CD4-positive, alpha-beta T cell treated with Interleukin-4 for 1 hour (primary cell): ENCODE results near the gene AATK.

ENCODE experiments used
- DNase-seq, 2 donors: peaks; one replicate each; pipeline ENCODE4 v3.0.0-alpha.2; 2020 to 2022

AATK gene

DNA sequence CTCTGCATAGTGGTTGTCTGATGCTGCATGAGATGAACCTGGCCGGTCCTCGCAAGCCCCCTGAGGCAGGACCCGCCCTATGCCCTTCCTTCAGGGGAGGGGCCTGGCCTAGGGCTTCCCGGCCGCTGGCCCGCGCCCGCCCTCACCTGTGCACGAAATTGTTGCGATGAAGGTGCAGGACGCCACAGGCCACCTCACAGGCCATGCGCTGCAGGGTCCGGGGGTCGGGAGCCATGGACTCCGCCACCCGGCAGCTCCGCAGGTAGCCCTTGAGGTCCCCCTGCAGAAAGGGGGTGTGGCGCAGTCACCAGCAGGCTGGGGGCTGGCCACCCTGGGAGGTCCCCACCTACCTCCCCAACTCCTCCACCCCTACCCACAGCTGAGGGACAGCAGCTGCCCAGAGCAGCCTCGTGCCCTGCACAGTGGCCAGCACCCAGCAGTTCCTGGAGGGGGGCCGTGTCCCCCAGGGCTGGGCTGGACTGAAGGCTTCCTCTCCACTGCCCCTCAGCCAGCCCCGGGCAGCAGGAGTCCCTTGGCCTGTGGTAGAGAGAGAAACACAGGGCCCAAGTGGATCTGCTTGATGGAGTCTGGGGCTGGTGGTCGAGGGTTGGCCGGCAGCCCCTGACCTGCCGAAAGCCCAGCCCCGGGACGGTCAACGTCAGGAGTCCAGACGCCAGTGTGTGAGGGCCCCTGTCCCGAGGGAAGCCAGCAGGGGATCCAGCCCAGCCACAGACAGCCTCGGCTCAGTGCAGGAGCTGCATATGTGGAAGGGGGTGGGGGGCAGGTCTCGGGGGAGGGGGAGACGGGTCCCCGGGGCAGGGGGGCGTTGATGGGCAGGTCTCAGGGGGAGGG lies 39.5 kb downstream of the AATK start:
- no peak for DNase-seq

DNA sequence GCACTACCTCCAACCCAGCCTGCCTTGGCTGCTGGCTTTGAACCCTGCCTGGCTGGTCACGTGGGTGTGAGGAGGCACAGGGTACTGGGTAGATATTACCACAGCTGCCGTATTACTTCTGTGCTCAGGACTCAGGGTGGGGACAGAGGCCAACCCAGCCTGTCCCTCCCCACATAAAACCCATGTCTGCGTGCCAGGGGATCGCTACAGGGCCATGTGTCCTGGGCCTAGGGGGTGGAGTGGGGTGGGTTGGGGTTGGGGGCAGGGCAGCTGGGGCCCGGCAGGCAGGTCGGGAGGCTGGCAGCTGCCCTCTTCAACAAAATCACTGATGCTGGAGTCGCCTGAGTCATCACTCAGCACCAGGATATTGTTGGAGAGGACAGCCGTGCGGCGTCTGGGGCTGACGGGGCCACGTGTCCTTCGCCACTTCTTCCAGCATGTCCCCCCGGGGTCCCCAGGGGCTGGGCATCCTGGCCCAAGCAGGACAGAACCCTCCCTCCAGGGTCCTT lies 40.4 kb downstream of the AATK start:
- no peak for DNase-seq

DNA sequence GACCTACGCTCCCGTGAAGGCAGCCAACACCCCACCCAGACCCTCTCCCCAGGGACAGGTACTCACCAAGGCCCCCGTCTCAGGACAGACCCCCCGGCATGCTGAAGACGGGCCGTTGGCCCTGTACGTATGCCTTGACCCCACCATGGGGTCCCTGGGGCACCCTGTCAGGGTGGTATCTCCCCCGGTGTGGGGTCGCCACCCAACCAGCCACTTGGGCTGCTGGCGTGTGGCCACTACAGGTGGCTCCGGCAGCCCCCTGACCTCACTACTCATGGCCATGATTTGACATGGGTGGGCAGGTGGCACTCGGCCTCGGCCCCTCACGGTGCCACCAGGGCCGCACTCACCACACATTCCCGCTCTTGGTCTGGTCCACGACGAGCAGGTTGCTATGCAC lies 41.6 kb downstream of the AATK start:
- DNase-seq: no peak

DNA sequence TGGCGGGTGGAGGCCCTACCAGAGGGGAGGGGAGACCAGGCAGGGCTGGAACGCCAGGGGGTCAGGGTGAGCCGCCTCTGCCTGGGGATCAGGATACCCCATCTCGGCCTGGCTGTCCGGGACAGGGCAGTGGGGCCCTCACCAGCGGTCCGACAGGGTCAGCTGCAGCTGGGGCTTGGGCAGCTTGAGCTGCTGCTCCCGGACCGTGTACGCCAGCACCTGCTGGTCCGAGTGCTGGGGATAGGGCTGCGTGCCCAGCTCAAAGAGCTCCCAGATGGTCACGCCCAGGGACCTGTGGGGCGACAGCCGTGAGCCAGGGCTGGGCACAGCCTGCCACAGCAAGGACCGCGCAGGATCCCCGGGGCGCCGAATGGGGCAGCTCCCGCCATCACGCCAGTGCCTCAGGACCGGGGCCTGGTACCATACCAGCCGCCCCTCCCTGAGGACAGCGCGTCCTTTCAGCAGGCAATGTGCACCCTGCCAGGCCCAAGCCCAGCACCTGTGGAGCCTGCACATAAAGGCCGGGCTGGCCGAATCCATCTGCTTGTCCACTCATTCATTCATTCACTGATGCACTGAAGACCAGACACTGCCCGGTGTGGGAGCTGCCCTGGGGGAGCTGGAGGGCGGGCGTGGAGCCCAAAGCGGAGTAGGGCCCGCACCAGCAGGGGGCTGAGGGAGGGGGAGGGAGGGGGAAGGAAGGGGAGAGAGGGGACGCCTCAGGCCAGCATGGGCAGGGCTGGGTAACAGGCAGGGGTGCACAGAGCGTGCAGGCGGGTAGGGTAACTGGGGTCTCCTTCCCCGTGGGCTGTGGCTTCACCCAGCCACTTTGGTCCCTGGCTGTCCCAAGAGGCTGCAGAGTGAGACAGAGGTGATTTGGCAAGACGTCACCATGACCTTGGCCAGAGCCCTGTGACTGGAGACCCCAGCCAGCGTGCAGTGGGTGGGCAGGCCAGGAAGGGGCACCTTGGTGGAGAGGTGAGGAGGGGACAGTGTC lies 42.7 kb downstream of the AATK start:
- DNase-seq: no peak

DNA sequence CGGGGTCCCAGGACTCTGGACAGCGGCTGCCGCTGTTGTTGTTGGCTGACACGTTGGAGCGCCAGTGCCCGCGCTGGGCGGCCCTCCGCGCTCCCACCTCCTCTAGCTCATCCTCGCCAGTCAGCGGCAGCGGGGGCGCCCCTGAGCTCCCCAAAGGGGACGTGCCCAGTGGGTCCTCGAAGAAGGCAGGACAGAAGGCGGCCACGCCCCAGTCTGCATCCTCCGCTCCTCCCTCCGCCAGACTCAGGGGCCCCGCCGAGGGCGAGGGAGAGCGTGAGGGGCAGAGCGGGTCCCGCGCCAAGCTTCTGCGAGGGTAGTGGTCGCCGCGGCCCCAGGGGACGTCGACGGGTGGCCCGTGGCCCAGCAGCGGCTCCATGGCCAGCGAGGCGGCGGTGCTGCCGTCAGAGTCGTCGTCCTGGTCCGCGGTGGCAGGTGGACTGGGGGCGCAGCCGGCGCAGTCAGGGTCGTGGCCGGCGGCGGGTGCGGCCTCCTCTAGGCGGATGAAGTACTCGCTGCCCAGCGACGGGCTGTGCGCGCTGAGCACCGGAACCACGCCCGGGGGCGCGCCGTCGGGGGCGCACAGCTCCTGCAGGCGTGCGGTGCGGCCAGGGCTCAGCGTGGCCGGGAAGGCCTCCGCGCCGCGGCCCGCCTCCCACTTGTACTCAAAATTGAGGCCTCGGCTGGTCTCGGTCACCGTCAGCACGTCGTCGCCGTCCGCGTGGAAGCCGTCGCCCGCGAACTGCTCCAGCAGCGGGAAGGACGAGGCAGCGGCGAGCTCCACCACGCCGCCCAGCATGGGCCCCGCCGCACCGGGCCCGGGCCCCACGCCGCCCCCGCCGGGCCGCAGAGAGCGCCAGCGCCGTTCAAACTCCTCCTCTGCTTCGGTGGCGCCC lies 43.9 kb downstream of the AATK start:
- no peak for DNase-seq

DNA sequence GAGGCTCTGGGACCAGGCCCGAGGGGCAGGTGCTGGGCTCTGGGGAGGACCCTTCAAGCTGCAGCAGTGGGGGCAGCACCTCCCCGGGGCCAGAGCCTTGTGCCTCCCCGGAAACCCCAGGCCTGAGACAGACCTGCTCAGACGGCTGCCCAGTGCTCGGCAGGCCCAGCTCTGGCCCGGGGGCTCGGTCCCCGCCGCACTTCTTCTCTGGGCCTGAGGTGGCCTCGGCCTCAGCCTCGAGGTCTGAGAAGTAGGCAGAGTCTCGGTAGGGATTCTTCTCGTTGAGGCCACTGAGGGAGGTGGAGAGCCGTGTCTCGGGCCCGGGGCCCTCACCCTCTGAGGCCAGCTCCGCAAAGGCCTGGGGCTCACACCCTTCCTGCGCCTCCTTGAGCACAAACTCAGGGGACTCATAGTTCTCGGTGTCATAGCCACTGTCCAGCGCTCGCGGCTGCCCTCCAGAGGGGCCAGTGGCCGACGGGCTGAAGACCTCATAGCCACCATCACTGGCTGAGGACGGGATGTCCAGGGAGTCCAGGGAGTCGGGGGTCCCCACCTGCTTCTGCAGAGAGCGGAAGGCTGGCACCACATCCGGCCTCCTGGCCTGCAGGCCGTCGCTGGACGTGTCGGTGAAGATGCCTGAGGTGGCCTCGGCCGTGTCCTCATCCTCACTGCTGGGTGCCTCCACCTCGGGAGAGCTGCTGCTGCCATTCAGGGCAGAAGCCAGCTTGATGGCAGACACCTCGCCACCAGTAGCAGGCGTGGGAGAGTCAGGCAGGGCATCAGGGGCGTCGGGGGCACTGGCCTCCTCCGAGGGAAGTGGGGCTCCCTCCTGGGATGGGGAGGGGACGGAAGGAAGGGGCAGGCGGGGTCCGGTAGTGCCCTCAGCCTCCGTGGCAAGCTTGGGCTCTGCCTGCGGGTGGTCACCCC lies 45.1 kb downstream of the AATK start:
- no peak for DNase-seq

DNA sequence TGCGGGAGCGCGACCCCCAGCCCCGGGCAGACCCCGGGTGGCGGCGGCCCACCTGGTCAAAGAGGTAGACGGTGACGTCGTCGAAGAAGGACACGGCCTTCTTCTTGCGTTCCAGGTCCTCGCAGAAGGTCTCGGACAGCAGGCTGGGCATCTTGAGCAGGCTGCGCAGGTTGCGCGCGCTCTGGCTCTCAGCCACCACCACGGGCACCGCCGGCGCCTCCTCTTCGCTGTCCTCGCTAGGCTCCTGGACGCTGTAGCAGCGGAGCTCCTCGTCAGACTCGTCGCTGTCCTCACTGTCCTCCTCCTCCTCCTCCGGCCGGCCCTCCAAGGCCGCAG lies 45.9 kb downstream of the AATK start:
- no peak for DNase-seq

DNA sequence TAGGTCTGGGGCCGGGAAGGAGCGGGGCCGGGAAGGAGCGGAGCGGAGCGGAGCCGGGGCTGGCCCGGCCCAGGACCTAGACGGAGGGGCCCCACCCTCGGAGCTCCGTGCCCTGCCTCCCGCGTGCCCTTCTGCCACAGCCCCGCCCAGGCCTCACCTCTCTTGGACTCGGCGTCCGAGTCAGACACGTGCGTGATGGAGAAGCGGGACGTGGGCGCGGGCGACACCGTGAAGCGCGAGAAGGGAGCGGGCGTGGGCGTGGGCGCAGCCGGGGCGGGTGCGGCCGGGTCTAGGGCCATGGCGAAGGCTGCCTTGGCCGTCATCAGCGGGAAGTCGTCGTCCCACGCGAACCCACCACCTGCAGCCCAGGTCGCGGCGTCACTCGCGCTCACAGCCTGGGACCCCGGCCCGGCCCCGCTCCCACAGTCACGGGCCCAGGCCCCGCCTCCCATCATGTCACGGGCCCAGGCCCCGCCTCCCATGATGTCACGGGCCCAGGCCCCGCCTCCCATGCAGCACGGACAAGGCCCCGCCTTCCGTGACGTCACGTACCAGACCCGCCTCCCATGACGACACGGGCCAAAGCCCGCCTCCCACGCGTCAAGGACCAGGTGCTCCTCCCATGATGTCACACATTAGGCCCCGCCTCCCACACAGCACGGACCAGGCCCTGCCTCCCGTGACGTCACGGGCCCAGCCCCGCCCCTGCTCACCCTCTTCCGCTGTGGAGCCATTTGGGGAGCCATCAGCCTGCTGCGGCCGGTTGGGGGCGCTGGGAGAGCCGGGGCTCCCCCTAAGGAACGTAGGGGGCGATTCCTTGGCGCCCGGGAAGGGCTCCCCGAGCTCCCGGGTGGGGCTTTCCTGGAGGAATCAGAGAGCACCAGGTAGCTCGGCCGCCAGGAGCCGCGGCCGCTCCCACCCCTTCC lies 46.5 kb downstream of the AATK start:
- DNase-seq: peak; percentile 91 to 92

DNA sequence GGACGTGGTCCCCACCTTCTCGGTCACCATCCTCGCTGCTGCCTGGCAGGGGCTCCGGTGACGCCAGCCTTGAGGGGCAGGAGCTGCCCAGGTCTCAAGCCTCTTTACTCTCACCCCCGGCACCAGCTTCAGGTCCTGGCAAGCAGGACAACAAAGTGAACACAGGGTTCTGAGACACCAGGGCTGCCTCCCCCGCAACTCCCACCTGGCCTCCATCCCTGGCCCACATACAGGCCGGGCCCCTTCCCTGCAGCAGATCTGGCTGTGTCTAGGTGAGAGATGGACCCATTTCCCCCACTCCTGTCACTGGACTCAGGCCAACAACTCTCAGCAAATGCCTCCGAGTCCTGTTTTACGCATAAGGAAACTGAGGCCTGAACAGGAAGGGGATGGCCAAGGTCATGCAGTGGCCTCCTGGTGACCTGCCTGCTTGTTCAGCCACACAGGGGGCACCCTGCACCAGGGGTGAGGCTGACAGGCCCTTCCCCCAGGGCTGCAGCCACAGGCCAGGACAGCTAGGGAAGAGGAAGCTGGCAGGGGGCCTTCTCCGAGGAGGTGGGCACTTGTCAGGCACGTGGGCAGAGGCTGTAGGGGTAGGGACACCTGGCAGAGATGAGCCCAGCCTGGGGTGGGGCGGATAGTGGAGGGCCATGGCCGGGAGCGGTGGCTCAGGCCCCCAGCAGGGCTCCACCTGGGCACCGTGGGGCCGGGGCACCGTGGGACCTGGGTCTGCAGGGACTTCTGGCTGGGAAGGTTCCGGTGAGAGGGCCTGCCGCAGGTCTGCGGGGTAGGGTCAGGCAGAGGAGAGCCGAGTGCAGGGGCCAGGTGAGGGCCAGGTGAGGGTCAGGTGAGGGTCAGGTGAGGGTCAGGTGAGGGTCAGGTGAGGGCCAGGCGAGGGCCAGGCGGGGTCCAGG lies 47.5 kb downstream of the AATK start:
- DNase-seq: no peak

DNA sequence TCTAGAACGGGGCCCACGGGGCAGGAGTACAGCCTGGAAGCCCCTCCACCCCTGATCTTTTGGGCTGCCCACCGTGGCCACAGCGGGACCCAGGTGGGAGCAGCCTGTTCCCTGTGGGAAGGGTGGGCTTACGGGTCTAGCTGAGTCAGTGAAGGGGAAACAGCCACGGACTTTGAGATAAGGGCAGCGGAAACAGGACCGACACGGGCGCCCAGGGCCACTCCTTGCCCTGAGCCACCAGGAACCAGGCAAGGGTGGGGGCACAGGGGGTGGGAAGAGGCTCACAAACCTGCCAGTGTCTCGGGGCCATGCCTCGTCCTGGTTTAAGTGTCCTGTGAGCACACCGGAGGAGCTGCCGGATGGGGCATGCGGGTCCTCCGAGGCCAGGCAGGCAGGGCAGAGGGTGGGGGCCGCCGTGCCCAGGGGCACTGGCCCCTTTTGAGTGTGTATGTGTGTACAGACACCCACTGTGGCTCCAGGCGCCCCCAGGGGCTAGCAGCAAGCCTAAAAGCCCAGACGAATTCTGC lies 48.3 kb downstream of the AATK start:
- DNase-seq: no peak

DNA sequence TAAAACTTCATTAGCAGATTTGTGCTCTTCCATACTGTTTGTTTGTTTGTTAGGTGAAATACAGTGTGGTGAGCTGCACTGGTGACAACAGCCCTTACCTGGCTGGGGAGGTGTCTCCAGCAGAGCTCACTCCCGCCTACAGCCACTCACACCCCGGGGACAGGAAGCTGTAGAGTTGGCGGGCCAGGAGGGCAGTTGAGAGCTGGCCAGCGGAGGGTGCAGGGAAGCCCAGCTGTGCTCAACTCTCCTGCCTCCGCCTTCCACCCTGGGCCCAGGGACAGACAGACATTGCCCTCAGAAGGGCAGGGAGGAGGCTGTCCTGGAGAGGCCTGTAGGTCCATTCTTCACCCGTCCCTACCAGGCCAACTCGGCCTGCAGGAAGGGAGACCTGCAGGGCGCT lies 49.3 kb downstream of the AATK start:
- no peak for DNase-seq

DNA sequence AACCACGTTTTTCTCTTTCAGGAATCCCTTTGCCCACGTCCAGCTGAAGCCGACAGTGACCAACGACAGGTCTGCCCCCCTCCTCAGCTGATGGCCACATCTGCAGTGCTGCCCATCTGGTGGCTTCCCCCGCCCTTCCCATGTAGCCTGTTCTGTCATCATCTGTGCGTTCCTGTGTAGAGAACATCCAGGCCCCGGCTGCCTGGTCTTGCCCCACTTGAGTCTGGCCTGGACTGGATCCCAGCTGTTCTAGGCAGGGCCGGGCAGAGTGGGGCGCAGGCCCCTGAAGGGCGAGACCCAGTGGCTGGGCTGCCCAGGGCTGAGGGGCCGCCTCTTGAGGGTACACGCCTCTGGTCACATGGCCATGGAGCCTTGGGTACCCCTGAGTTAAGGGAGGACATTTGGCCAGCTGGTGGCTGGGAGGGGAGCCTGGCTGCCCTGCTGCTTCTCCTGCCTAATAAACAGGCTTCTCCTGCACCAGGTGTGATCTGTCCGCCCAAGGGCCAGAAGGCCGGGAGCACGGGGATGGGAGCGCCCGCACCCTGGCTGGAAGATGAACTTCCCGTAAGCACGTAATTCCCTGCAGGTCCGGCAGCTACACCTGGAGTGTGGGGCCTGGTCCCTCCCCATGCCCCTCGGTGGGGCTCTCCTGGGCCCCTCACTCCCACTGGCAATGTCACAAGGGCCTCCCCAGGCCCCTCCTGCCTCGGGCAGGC lies 50.1 kb downstream of the AATK start:
- DNase-seq: no peak

DNA sequence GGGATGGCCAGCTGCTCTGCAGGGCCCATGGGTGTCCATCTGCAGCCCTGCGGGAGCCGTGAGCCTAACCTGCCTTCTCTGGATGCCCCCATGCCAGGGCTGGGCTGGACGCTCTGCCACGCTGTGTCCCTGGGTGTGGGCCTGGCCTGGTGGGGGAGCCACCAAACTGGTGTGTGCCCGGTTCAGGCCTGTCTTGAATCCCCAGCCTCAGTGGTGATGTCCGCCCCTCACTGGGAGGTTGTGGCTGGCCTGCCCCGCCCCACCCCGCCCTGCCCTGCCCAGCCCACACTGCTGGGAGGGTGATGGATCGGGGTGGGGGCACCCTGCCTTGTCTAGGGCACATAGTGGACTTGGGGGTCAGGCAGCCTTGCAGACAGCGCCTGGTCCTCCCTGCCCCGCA lies 50.8 kb downstream of the AATK start:
- DNase-seq: no peak

DNA sequence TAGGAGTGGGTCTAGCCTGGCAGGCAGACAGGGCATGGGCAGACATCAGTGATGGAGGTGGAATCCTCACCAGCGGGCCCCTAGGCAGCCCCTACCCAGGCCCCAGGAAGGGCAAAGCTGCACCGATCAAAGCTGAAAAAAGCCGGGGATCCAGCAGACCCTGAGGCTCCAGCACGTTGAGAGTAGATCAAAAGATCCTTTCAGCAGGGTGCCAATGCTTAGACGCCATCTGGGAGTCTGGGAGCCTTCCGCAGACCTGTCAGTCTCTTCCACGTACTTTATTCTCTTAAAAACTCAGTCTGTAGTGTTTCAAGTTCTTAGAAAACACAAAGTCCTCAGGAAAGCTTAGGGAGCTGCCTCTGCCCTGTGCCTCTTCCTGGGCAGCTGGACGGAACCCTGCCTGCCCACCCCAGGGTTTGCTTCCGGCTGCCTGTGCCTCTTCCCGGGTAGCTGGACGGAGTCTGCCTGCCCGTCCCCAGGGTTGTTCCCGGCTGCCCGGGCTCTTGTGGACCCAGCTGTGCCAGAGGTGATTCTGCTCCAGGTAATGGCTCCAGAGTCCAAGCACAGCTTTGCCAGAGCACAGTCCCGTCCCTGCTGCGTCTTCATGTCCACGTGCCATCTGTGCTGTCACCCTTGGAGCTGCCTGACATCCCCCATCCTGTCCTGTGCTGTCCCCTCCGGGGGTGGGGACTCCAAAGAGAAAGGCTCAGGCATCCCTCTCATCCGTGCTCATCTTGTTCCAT lies 51.5 kb downstream of the AATK start:
- DNase-seq: no peak

DNA sequence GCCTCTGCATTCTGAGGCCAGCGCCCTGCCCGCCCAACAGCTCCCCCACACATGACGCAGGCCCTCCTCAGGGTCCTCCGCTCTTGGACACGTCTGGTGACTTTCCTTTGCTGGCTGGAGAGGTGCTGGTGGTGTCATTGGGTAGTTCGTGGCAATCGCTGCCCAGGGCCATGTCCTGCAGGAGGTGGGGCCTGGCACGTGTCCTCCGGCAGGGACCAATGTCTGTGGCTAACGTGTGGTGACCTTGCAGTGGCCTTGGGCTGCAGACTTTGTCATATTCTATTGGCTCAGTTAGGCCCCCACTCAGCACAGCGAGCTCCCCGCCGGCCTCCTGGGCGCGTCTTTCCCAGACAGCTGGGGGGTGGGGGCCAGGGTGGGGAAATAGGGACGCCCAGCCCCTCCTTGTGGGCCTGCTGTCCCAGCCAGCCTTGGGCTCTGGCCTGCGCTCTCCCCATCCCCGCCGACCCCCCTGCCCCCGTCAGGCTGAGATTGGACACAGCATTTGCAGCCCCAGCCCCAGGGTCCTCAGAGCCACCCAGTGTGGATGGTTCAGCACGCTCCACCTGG lies 52.8 kb downstream of the AATK start:
- no peak for DNase-seq

DNA sequence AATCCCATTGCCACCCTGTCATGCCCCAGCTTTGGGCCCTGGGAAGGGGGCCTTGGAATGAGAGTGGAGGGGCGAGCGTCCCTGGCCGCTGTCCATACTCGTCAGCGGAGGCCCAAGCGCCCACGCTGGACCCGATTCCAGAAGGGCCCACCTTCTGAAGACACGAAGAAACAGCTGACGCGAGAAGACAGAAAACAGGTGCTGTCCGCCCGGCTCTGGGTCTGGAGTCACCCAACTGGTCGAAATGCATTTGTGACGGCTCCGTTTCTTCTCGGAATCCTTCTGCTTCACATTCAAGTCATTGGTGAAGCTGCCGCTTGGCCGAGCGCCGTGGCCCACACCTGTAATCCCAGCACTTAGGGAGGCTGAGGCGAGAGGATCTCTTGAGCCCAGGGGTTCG lies 53.6 kb downstream of the AATK start:
- no peak for DNase-seq

DNA sequence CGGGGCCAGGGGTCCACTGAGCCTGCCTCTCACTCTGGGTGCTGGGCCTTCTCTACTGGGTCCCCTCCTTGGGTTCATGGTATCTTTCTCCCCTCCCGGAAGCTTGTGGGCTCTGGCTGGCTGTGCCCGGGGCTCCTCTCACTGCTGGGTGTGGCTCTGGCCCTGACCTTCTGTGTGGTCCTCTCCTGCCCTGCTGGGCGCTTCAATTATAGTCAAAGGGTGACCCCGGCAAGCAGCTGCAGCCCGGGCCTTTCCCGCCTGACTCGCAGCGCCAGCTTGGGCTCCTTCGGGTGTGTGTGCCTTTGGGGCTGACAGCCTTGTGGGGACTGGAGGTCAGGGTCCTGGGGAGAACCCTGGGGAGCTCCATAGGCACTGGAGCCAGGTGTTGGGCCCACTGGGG lies 55.0 kb downstream of the AATK start:
- DNase-seq: no peak
